IMR-90 (cell line): ENCODE measurements around the gene PPP1R3D. TPM values are rescaled to one million over a fixed set of nuclear protein-coding genes. Genes with fewer than 3 reads are reported as not detected.
A peak's percentile ranks its signal among the peaks of the same experiment; 100 is the strongest.

ENCODE experiments used
- ATAC-seq: fragments of 200-7000 bp; cut with Tn5 transposase; 2 replicates; pipeline ENCODE4 v1.9.1; 2020; ENCODE audit warnings: low read depth, mild to moderate bottlenecking, moderate library complexity
- BruUV-seq: library from RNA; stranded (reverse); fragments of 400-500 nt; replicated peaks from 2 replicates; lab custom pipeline; 2021; lab: Mats Ljungman, UMichigan
- CTCF ChIA-PET: fragments of 300-600 bp; formaldehyde crosslinking; extraction: SDS; loops from one replicate; lab custom pipeline; 2021; ENCODE audit warnings: antibody characterized with exemption; lab: Yijun Ruan, JAX
- POLR2A ChIA-PET: fragments of 300-600 bp; sonication (Branson Sonifier 250); formaldehyde crosslinking; loops from one replicate; lab custom pipeline; 2022; ENCODE audit warnings: antibody characterized with exemption; ENCODE audit not compliant: unreplicated experiment; lab: Charles Lee
- DNase-seq: peaks from one replicate; pipeline ENCODE4 v3.0.0; 2013
- H2AFZ ChIP-seq: replicated peaks from 2 replicates; pipeline ENCODE3; 2013; ENCODE audit warnings: low read length, mild to moderate bottlenecking; ENCODE audit not compliant: poor library complexity
- H2AK5ac ChIP-seq: 2 replicates; pipeline ENCODE4 v1.6.1; 2013; ENCODE audit warnings: low read depth, low read length, inconsistent platforms
- H2AK9ac ChIP-seq: replicated peaks from 2 replicates; pipeline ENCODE3; 2013; ENCODE audit warnings: mild to moderate bottlenecking, low read depth, low read length, moderate library complexity; ENCODE audit not compliant: poor library complexity
- H2BK120ac ChIP-seq: 2 replicates; pipeline ENCODE4 v1.6.1; 2013; ENCODE audit warnings: low read depth, low read length, inconsistent platforms
- H2BK15ac ChIP-seq: 3 replicates; pipeline ENCODE4 v1.6.1; 2013; ENCODE audit warnings: low read depth, low read length, inconsistent platforms
- H2BK20ac ChIP-seq: 2 replicates; pipeline ENCODE4 v1.6.1; 2013; ENCODE audit warnings: low read depth, mild to moderate bottlenecking, inconsistent platforms, low read length, moderate library complexity
- H2BK5ac ChIP-seq: 2 replicates; pipeline ENCODE4 v1.6.1; 2013; ENCODE audit warnings: mild to moderate bottlenecking, low read depth, low read length, inconsistent platforms; ENCODE audit not compliant: poor library complexity, severe bottlenecking
- H3K14ac ChIP-seq: replicated peaks from 2 replicates; pipeline ENCODE4 v1.6.1; 2013; ENCODE audit warnings: low read depth, low read length, inconsistent platforms
- H3K18ac ChIP-seq: 2 replicates; pipeline ENCODE4 v1.6.1; 2013; ENCODE audit warnings: low read depth, low read length, control low read depth
- H3K23ac ChIP-seq: 2 replicates; pipeline ENCODE4 v1.6.1; 2013; ENCODE audit warnings: low read depth, low read length, inconsistent platforms
- H3K27ac ChIP-seq: 2 replicates; pipeline ENCODE4 v1.5.1; 2013; ENCODE audit warnings: mild to moderate bottlenecking, control low read depth, low read length; ENCODE audit not compliant: insufficient read depth
- H3K27me3 ChIP-seq: 2 replicates; pipeline ENCODE4 v1.6.1; 2013; ENCODE audit warnings: low read length; ENCODE audit not compliant: control insufficient read depth, insufficient read depth
- H3K36me3 ChIP-seq: 2 replicates; pipeline ENCODE4 v1.6.1; 2013; ENCODE audit warnings: low read length, mixed read lengths; ENCODE audit not compliant: control insufficient read depth, insufficient read depth
- H3K4ac ChIP-seq: 2 replicates; pipeline ENCODE4 v1.6.1; 2013; ENCODE audit warnings: low read depth, low read length, inconsistent platforms
- H3K4me1 ChIP-seq: 2 replicates; pipeline ENCODE4 v1.6.1; 2013; ENCODE audit warnings: low read length, mixed read lengths; ENCODE audit not compliant: control insufficient read depth, insufficient read depth
- H3K4me2 ChIP-seq: 2 replicates; pipeline ENCODE4 v1.6.1; 2013; ENCODE audit warnings: low read depth, mild to moderate bottlenecking, control low read depth, low read length, moderate library complexity
- H3K4me3 ChIP-seq: 2 replicates; pipeline ENCODE4 v1.5.1; 2013; ENCODE audit warnings: low read depth, mild to moderate bottlenecking, control low read depth, low read length, moderate library complexity; ENCODE audit not compliant: insufficient read depth
- H3K56ac ChIP-seq: 2 replicates; pipeline ENCODE4 v1.6.1; 2013; ENCODE audit warnings: low read length, inconsistent platforms; ENCODE audit not compliant: insufficient read depth; ENCODE audit errors: extremely low read depth
- H3K79me1 ChIP-seq, 2 experiments: 2 replicates each; pipeline ENCODE4 v1.6.1; 2013; ENCODE audit warnings: low read length in 2 of 2, inconsistent platforms in 1 of 2, low read depth in 1 of 2
- H3K9ac ChIP-seq: 2 replicates; pipeline ENCODE4 v1.6.1; 2013; ENCODE audit warnings: low read depth, low read length, control low read depth
- H3K9me1 ChIP-seq: 2 replicates; pipeline ENCODE4 v1.6.1; 2013; ENCODE audit warnings: low read length, inconsistent platforms; ENCODE audit not compliant: insufficient read depth
- H3K9me3 ChIP-seq: 2 replicates; pipeline ENCODE4 v1.6.1; 2013; ENCODE audit warnings: low read length; ENCODE audit not compliant: control insufficient read depth, insufficient read depth
- H4K20me1 ChIP-seq: 2 replicates; pipeline ENCODE4 v1.6.1; 2013; ENCODE audit warnings: low read length, inconsistent platforms; ENCODE audit not compliant: insufficient read depth
- H4K5ac ChIP-seq: 2 replicates; pipeline ENCODE4 v1.6.1; 2013; ENCODE audit warnings: mild to moderate bottlenecking, low read depth, low read length, control low read depth
- H4K8ac ChIP-seq, 2 experiments: 2 replicates each; pipeline ENCODE4 v1.6.1; 2013; ENCODE audit warnings: low read depth in 2 of 2, low read length in 2 of 2, control low read depth in 1 of 2, inconsistent platforms in 1 of 2
- H4K91ac ChIP-seq: 2 replicates; pipeline ENCODE4 v1.6.1; 2013; ENCODE audit warnings: low read depth, low read length, inconsistent platforms; ENCODE audit not compliant: insufficient read depth
- BHLHE40 ChIP-seq: fragments of 150-350 bp; IDR thresholded peaks from 2 replicates; pipeline ENCODE4 v1.6.1; 2016; ENCODE audit warnings: mild to moderate bottlenecking, low read depth, low read length
- CEBPB ChIP-seq: IDR thresholded peaks from 2 replicates; pipeline ENCODE4 v1.6.1; 2012; ENCODE audit warnings: low read depth, low read length, improper control_type of control experiment
- CHD1 ChIP-seq: IDR thresholded peaks from 2 replicates; pipeline ENCODE4 v1.6.1; 2012; ENCODE audit warnings: low read depth, low read length, improper control_type of control experiment
- CTCF ChIP-seq: conservative IDR thresholded peaks from 2 replicates; pipeline ENCODE4 v1.5.1; 2012; ENCODE audit warnings: mild to moderate bottlenecking, low read depth, low read length, improper control_type of control experiment
- MAFK ChIP-seq: IDR thresholded peaks from 2 replicates; pipeline ENCODE4 v1.6.1; 2012; ENCODE audit warnings: low read depth, low read length, improper control_type of control experiment
- MAZ ChIP-seq: IDR thresholded peaks from 2 replicates; pipeline ENCODE4 v1.6.1; 2012; ENCODE audit warnings: low read depth, mild to moderate bottlenecking, low read length, improper control_type of control experiment, moderate library complexity, borderline replicate concordance
- MXI1 ChIP-seq: IDR thresholded peaks from 2 replicates; pipeline ENCODE4 v1.6.1; 2012; ENCODE audit warnings: low read depth, mild to moderate bottlenecking, low read length, moderate library complexity, borderline replicate concordance
- RCOR1 ChIP-seq: IDR thresholded peaks from 2 replicates; pipeline ENCODE4 v1.6.1; 2012; ENCODE audit warnings: mild to moderate bottlenecking, low read length, improper control_type of control experiment; ENCODE audit not compliant: insufficient replicate concordance
- RFX5 ChIP-seq: IDR thresholded peaks from 2 replicates; pipeline ENCODE4 v1.8.0; 2012; ENCODE audit warnings: low read depth, mild to moderate bottlenecking, low read length, moderate library complexity
- USF2 ChIP-seq: fragments of 150-350 bp; IDR thresholded peaks from 2 replicates; pipeline ENCODE4 v1.6.1; 2017; ENCODE audit warnings: mild to moderate bottlenecking, antibody characterized with exemption, low read length, low read depth
- dilution Hi-C: fragments of 300-500 bp; cut with HindIII; formaldehyde crosslinking; loops from one replicate; pipeline ENCODE4 v1.14.3; 2018; ENCODE audit warnings: low sequenced_read_pairs; ENCODE audit not compliant: unreplicated experiment
- in situ Hi-C: fragments of 300-500 bp; cut with MboI; formaldehyde crosslinking; loops from 3 replicates; pipeline ENCODE4 v1.14.3; 2019; ENCODE audit warnings: low sequenced_read_pairs, inconsistent platforms, mixed read lengths
- intact Hi-C: fragments of 100-400 bp; cut with micrococcal nuclease; formaldehyde crosslinking; loops from 2 replicates; pipeline ENCODE4 v1.10.0; 2022
- polyA plus RNA-seq, 3 experiments: library from polyadenylated mRNA; depleted of rRNA; stranded (reverse); fragments of >200 nt; gene quantifications; 2 replicates each; pipeline ENCODE4 v1.2.3, GENCODE V29; 2012; ENCODE audit warnings: low replicate concordance in 1 of 3
- total RNA-seq: library from RNA; depleted of rRNA; stranded (reverse); fragments of >200 nt; gene quantifications from 2 replicates; pipeline ENCODE4 v1.2.3, GENCODE V29; 2012

PPP1R3D gene
- total and polyA plus RNA-seq, 2 of the 4 experiments (the other 2 are of a cell fraction), result 1.6 to 2.7 TPM

- Histone ChIP-seq H3K79me1 (no peaks in the 10 kb centered on the region), H3K4me3 (no peak overlapping the region), H4K8ac (no peak overlapping the region), H3K4me1 (no peaks in the 10 kb centered on the region), H2BK5ac (no peak overlapping the region), H3K56ac (no peak overlapping the region), H2AFZ (no peak overlapping the region), H2BK120ac (no peak overlapping the region), H4K20me1 (no peaks in the 10 kb centered on the region), H3K9ac (no peak overlapping the region), H3K27ac (no peak overlapping the region), H3K18ac (no peak overlapping the region), H3K9me3 (no peaks in the 10 kb centered on the region), H2BK20ac (no peak overlapping the region), H3K36me3 (no peaks in the 10 kb centered on the region), H4K91ac (no peak overlapping the region), H3K4ac (no peak overlapping the region), H3K14ac (no peak overlapping the region), H2AK9ac (no peak overlapping the region), H3K9me1 (no peaks in the 10 kb centered on the region), H3K23ac (no peak overlapping the region), H4K5ac (no peak overlapping the region), H3K27me3 (no peaks in the 10 kb centered on the region), H3K4me2 (no peak overlapping the region), H2BK15ac (no peak overlapping the region), H2AK5ac (no peak overlapping the region)
- no TSS peak for BruUV-seq
- ChIA-PET CTCF (interaction anchor here (1.7 kb wide), 1 partner anchor 13 kb away, joined by 8 read pairs; the partner anchor contains the start of gene SYCP2), POLR2A (no interaction called here)
- in situ Hi-C loops, result no loop called here
- ATAC-seq (peak; percentile 56), DNase-seq (peak; percentile 27)
- intact Hi-C loops, result no loop called here
- dilution Hi-C loops, result no loop called here
- TF ChIP-seq MAFK (no peak), BHLHE40 (no peak), CHD1 (no peak), MXI1 (no peak), CEBPB (no peak), MAZ (no peak), RCOR1 (no peak), RFX5 (no peak), USF2 (no peak), CTCF (no peak)
Measured at GRCh38 chr20:59920944-59921343, 19.2 kb downstream of the PPP1R3D start.
